ENCODE results near the gene ADORA2B.
"Not testable (repeated sequence)": the region's sequence is repeated elsewhere in the genome, so short reads cannot be mapped to it uniquely, and the experiment has no call there.

Gene ADORA2B

GRCh38 chr17:15922586-15922985 lies 22.3 kb upstream of the ADORA2B start:
- no peak for DNase-seq (ENCODE audit: low read depth in 2 of 2)

GRCh38 chr17:15926039-15926740 lies 18.7 kb upstream of the ADORA2B start:
- DNase-seq (ENCODE audit: low read depth in 2 of 2) = no peak

GRCh38 chr17:15928286-15928785 lies 16.6 kb upstream of the ADORA2B start:
- no peak for DNase-seq (ENCODE audit: low read depth in 2 of 2)

- no peak for DNase-seq (ENCODE audit: low read depth in 2 of 2)
These were observed 15.0 kb upstream of the ADORA2B start for GRCh38 chr17:15929941-15930340.

GRCh38 chr17:15930426-15930825 lies 14.5 kb upstream of the ADORA2B start:
- DNase-seq (ENCODE audit: low read depth in 2 of 2) = no peak

GRCh38 chr17:15931394-15931793 lies 13.5 kb upstream of the ADORA2B start:
- no peak for DNase-seq (ENCODE audit: low read depth in 2 of 2)

GRCh38 chr17:15934866-15935265 lies 10.1 kb upstream of the ADORA2B start:
- no peak for DNase-seq (ENCODE audit: low read depth in 2 of 2)

- no peak for DNase-seq (ENCODE audit: low read depth in 2 of 2)
These were observed 9.0 kb upstream of the ADORA2B start for GRCh38 chr17:15935891-15936290.

GRCh38 chr17:15936481-15936880 lies 8.4 kb upstream of the ADORA2B start:
- not testable (repeated sequence) for DNase-seq (ENCODE audit: low read depth in 2 of 2)

GRCh38 chr17:15941781-15942180 lies 3.1 kb upstream of the ADORA2B start:
- no peak for DNase-seq (ENCODE audit: low read depth in 2 of 2)

- DNase-seq (ENCODE audit: low read depth in 2 of 2) = no peak
These were observed 2.6 kb upstream of the ADORA2B start for GRCh38 chr17:15942207-15942833.

GRCh38 chr17:15943971-15944758 lies 765 bp upstream of the ADORA2B start:
- no peak for DNase-seq (ENCODE audit: low read depth in 2 of 2)

GRCh38 chr17:15945527-15946191 lies 729 bp downstream of the ADORA2B start:
- DNase-seq (ENCODE audit: low read depth in 2 of 2) = no peak

- DNase-seq (ENCODE audit: low read depth in 2 of 2) = no peak
These were observed 1.7 kb downstream of the ADORA2B start for GRCh38 chr17:15946611-15947120.

GRCh38 chr17:15947271-15947670 lies 2.3 kb downstream of the ADORA2B start:
- no peak for DNase-seq (ENCODE audit: low read depth in 2 of 2)

GRCh38 chr17:15947976-15948752 lies 3.2 kb downstream of the ADORA2B start:
- no peak for DNase-seq (ENCODE audit: low read depth in 2 of 2)

- DNase-seq (ENCODE audit: low read depth in 2 of 2) = no peak
These were observed 6.6 kb downstream of the ADORA2B start for GRCh38 chr17:15951368-15952047.

- DNase-seq (ENCODE audit: low read depth in 2 of 2) = no peak
These were observed 7.2 kb downstream of the ADORA2B start for GRCh38 chr17:15952048-15952532.

- DNase-seq (ENCODE audit: low read depth in 2 of 2) = no peak
These were observed 8.2 kb downstream of the ADORA2B start for GRCh38 chr17:15952916-15953790.
